Rectal smooth muscle tissue (tissue), 1 donor: ENCODE measurements around the gene CHRM4.

ENCODE experiments used
- H3K27ac ChIP-seq: one replicate; pipeline ENCODE4 v1.7.0; 2013; ENCODE audit warnings: low read depth, low read length, inconsistent platforms
- H3K27me3 ChIP-seq: one replicate; pipeline ENCODE4 v1.7.0; 2013; ENCODE audit warnings: low read length; ENCODE audit not compliant: control insufficient read depth, insufficient read depth
- H3K36me3 ChIP-seq: one replicate; pipeline ENCODE4 v1.7.0; 2013; ENCODE audit warnings: low read length; ENCODE audit not compliant: control insufficient read depth, insufficient read depth
- H3K4me1 ChIP-seq: one replicate; pipeline ENCODE4 v1.7.0; 2013; ENCODE audit warnings: low read length; ENCODE audit not compliant: control insufficient read depth, insufficient read depth
- H3K4me3 ChIP-seq: one replicate; pipeline ENCODE4 v1.7.0; 2013; ENCODE audit warnings: low read length
- H3K9ac ChIP-seq: one replicate; pipeline ENCODE4 v1.7.0; 2013; ENCODE audit warnings: low read length

The CHRM4 gene

DNA sequence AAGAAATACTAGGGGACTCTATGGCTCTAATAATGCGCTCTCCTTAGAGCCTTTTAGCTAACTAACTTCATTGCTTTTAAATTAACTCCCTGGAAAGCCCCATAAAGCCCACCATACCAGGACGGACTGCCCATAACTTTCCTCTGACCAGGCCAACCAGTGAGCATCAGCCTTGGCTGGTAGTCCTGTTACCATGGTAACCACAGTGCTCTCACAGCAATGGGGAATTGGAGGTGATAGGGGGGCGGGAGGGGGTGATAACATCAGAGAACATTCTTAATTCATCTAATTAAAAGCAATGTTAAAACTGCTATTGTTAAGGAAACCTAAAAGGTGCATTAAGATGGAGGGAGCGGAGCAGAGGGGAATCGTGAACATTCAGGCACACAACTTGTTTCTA is 27.2 kb upstream of the CHRM4 start:
- Histone ChIP-seq H3K27ac (no peak overlapping the region), H3K27me3 (no peaks in the 10 kb centered on the region), H3K36me3 (peaks cover 16% of the 10 kb centered on the region), H3K4me3 (no peak overlapping the region), H3K9ac (no peak overlapping the region), H3K4me1 (no peaks in the 10 kb centered on the region)

DNA sequence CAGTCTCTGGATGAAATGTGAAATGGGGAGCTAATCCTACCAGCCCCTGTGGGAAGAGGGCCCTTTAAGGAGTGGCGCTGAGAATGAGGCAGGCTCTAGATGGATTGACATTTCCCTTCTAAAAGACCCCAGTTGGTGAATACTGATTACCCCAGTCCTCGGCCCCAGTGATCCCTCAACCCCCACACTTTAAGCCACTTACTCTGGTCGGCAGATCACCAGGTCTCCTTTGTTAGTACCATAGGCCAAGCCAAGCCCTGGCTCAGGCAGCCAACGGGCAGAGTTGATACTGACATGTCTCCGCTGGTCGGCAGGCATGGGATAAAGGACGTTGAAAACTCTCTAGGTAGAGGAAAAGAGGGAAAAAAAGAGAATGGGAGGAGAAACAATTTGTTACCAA is 26.1 kb upstream of the CHRM4 start:
- H3K27me3 ChIP-seq: no peaks in the 10 kb centered on the region
- no peak overlapping the region for H3K9ac ChIP-seq
- H3K4me1 ChIP-seq: no peaks in the 10 kb centered on the region
- no peak overlapping the region for H3K4me3 ChIP-seq
- H3K36me3 ChIP-seq: peaks cover 20% of the 10 kb centered on the region
- no peak overlapping the region for H3K27ac ChIP-seq

DNA sequence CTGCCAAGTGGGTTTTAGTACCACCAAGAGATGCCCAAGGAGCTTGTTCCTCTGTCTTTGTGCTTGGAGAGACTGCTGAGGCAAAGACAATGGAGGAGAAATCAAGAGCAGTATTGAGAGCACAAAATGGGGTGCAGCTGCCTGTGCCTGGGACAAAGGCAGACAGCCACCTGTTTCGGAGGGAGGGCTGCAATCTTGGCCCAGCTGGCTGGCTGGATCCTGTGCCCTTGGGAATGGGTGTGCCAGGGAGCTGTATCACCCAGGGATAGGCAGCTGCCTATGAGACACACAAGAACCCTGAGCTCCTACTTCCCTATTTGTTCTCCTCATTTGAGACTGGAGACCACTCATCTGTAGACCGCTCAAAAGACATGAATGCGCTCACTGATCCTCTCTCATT is 23.3 kb upstream of the CHRM4 start:
- no peaks in the 10 kb centered on the region for H3K27me3 ChIP-seq
- H3K36me3 ChIP-seq: peaks cover 22% of the 10 kb centered on the region
- no peak overlapping the region for H3K9ac ChIP-seq
- H3K27ac ChIP-seq: no peak overlapping the region
- no peaks in the 10 kb centered on the region for H3K4me1 ChIP-seq
- no peak overlapping the region for H3K4me3 ChIP-seq

DNA sequence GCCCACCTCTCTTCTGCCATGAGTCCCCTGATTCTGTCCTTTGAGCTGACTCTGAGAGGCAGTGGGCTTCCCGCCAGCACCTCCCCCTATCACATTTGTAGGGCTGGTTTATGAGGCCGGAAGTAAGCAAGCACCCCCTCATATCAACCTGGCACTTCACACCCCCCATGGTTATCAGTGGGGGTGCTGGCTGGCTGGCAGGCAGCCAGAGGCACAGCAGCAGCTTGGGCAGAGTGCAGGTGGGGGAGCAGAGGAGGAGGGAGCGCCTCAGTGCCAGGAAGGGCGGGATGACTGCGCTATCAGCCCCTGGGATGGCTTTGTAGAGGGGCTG is 22.9 kb upstream of the CHRM4 start:
- no peaks in the 10 kb centered on the region for H3K4me1 ChIP-seq
- peaks cover 27% of the 10 kb centered on the region for H3K36me3 ChIP-seq
- H3K4me3 ChIP-seq: no peak overlapping the region
- H3K27ac ChIP-seq: no peak overlapping the region
- H3K27me3 ChIP-seq: no peaks in the 10 kb centered on the region
- H3K9ac ChIP-seq: no peak overlapping the region

DNA sequence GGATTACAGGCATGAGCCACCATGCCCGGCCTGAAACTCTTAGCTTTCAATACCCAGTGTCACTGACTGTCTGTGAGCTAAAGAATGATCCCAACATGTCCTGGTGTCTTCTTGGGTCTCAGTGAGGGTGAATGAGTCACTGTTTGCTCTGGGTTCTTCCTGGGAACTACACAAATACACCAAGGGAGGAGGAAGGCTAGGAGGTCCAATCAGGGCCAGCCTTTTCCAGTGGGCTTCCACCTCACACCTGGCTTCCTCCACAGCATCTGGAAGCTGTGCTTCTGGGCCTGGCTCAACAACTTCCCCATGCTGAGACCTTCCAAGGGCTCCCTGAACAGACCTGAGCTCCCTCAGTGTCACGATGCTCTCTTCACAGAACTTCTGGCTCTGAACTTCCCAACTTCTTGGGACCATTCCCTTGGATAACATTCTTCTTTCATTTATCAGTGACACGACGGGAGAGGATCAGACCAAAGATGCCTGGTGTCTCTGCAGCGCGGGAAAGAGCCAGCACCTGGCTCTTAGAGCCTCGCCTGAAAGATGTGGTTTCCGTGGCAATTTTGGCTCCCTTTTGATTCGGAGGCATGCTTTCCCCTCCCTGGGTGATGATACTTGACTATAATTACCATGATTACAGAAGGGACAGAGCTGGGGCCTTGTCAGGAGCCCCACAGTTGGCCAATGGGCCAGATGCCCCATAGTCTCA is 22.3 kb upstream of the CHRM4 start:
- Histone ChIP-seq H3K9ac (no peak overlapping the region), H3K36me3 (peaks cover 28% of the 10 kb centered on the region), H3K27me3 (no peaks in the 10 kb centered on the region), H3K4me3 (no peak overlapping the region), H3K4me1 (no peaks in the 10 kb centered on the region), H3K27ac (no peak overlapping the region)

DNA sequence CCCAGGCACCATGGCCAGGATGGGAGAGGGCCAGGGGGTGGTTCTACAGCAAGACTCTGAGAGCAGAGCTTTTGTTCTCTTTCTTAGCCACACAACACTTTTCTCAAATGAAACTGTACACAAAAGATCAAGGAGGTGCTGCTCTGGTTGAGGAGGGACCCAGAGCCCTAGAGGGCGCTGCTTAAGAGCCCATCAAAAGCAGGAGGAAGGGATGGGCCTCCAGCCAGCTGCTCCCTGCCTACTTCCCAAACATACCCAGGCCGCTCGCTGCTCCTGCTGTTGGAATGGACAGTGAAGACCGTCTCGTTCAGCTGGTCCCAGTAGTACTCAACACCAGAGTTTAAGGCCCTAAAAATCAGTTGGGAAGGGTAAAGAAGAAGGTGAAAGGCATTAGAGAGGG is 18.4 kb upstream of the CHRM4 start:
- Histone ChIP-seq H3K27me3 (no peaks in the 10 kb centered on the region), H3K27ac (no peak overlapping the region), H3K36me3 (peaks cover 29% of the 10 kb centered on the region), H3K4me1 (no peaks in the 10 kb centered on the region), H3K4me3 (no peak overlapping the region), H3K9ac (no peak overlapping the region)

DNA sequence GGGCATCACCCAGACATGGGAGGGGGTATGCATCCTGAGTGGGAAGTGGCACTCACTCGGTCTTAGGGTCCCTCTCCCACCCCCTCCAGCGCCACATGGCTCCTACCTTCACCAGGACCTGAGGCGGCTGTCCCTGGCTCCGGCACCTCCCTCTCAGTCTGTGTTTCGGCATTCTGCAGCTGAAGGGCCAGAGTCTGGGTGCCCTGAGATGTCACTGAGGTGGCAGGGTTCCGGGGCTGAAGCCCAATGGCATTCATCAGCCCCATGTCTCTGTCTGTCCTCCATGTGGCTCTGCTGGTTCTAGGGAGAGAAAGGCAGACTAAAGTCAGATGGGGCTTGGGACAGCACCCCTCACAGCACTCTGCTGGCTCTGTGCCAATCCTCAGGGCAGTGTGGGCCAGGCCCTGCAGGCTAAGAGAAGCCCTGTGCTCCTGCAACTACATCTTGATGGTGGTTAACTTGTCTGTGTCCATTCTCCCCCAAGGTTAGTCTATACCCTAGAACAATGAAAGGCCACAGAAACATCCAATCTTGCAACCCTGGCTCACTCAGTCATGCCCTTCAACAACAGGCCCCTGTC is 16.9 kb upstream of the CHRM4 start:
- H3K4me1 ChIP-seq: no peaks in the 10 kb centered on the region
- no peaks in the 10 kb centered on the region for H3K27me3 ChIP-seq
- peaks cover 30% of the 10 kb centered on the region for H3K36me3 ChIP-seq
- H3K9ac ChIP-seq: no peak overlapping the region
- H3K4me3 ChIP-seq: no peak overlapping the region
- H3K27ac ChIP-seq: no peak overlapping the region

DNA sequence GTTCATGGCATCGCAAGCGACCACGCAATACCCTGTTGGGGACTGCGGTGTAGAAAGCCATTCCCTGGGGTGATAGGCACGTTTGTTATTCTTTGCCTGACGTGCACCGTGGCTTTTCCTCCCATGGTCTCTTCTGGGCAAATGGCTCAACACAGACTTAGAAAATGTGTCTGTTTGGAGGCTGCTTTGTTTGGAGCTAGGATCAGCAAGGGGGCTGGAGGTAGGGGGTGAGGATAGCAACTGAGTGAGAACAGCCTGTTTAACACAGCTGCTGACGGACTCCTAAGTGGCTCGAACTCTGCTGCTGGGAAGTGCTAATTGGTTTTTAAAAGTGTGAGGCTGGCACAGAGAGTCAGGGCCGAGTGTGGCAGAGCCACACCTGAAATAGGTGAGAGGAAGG is 16.1 kb upstream of the CHRM4 start:
- Histone ChIP-seq H3K27me3 (no peaks in the 10 kb centered on the region), H3K9ac (no peak overlapping the region), H3K36me3 (peaks cover 27% of the 10 kb centered on the region), H3K27ac (no peak overlapping the region), H3K4me3 (no peak overlapping the region), H3K4me1 (no peaks in the 10 kb centered on the region)

DNA sequence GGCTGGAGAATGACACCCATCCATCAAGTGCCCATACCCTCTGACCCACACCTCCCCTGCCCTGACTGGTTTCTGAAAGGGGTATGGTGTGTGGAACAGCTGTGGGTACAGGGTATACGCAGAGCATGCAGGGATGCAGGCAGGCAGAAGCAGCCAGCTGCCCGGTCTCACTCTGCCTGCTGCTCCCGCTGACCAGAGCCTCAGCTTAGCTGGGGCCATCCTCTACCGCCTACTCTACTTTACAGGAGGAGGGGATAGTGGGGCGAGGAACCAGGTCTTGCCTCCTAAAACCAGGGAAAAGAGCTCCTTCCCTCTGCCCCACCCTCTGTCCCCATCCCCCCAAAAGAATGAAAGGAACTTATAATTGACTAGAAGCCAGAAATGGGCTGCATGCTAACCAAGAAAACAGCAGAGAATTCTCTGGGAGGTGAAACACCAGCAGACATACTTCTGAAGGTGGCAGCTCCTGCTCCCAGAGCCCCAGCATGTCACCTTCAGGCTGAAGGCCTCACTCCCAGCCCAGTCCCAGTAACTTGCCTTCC is 13.0 kb upstream of the CHRM4 start:
- Histone ChIP-seq H3K4me1 (no peaks in the 10 kb centered on the region), H3K9ac (no peak overlapping the region), H3K27me3 (no peaks in the 10 kb centered on the region), H3K4me3 (no peak overlapping the region), H3K27ac (no peak overlapping the region), H3K36me3 (peaks cover 25% of the 10 kb centered on the region)

DNA sequence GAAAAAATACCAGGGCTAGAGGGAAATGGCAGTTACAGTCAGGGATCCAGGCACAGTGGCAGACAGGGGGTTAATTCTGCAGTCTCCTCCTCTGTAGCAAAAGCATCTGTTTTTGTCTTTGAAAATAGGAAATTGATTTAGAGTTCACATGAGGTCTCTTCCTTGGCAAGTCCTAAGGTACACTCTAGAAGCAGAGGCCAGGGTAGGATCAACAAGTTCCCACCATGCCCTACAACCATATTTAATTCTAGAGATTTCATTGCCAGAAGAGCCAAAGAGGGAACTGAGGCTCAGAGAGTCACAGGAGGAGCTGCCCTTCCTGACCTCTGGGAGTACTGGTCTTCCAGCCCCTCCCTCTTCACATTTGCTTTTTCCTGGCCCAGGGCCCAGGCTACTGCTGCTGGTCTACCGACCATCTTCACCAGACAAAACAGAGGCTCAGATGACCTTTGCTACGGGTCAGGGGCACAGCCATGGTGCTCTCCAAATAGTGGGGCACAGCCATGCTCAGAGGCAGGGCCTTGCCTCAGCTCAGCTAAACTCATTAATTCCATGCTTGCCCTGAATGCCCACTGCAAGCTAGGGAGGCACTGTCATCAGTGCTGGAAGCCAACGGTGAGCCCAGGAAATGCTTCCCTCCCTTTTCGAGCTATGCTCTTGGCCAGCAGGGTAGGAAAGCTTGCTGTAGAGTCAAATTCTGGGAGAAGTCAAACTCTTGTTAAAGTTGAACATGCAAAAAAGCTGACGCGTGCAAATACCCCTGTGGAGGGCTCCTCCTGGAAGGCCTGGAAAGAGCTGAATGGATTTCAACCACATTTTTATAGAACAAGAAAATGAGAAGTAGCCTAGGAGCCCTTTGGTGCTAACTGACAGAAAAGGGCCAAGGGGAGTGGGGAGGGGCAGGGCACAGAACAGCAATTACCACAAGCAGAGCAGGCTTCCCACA is 11.7 kb upstream of the CHRM4 start:
- H3K9ac ChIP-seq: no peak overlapping the region
- no peak overlapping the region for H3K27ac ChIP-seq
- H3K36me3 ChIP-seq: peaks cover 19% of the 10 kb centered on the region
- H3K27me3 ChIP-seq: no peaks in the 10 kb centered on the region
- H3K4me3 ChIP-seq: no peak overlapping the region
- no peaks in the 10 kb centered on the region for H3K4me1 ChIP-seq

DNA sequence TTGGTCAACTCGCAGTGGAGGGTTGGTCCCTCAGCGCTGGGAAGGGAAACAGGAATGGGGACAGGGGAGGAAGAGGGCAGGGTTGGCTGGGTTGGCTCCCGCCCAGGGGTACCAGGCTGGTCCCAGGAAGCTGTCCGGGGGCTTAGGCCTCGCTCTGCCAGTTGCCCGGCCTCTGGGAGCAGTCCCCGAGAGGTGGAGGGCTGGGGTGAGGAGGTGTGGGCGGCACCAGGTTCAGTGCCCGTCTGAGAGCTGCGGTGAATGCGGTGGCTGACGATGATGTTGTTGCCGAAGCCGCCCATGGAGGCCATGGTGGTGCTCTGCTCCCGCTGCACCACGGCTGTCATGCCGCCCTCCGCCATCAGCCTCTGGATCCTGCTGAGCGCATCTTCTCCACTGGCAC is 6.0 kb upstream of the CHRM4 start:
- Histone ChIP-seq H3K36me3 (peaks cover 16% of the 10 kb centered on the region), H3K27me3 (no peaks in the 10 kb centered on the region), H3K4me3 (no peak overlapping the region), H3K4me1 (no peaks in the 10 kb centered on the region), H3K9ac (no peak overlapping the region), H3K27ac (no peak overlapping the region)

DNA sequence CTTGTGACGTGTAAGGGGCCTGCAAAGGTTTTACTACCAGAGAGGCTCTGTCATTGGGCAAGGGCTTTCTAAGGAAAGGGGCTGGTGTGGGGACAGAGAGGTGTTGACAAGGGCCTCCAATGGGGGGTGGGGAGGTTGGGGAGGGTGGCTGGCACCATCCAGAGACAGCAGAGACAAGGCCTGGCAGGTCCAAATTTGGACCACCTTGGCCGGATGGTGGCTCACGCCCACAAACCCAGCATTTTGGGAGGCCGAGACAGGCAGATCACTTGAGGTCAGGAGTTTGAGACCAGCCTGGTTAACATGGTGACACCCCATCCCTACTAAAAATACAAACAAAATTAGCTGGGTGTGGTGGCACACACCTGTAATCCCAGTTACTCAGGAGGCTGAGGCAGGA is 2.2 kb upstream of the CHRM4 start:
- no peaks in the 10 kb centered on the region for H3K4me1 ChIP-seq
- H3K27ac ChIP-seq: no peak overlapping the region
- H3K4me3 ChIP-seq: no peak overlapping the region
- no peak overlapping the region for H3K9ac ChIP-seq
- H3K36me3 ChIP-seq: peaks cover 8% of the 10 kb centered on the region
- peaks cover 20% of the 10 kb centered on the region for H3K27me3 ChIP-seq
